Adrenal gland (tissue), 12 donors: ENCODE measurements around the gene CELF5. TPM values are rescaled to one million over a fixed set of nuclear protein-coding genes. Genes with fewer than 3 reads are reported as not detected.

ENCODE experiments used
- DNase-seq, 7 donors: peaks; one replicate each; pipeline ENCODE4 v3.0.0-alpha.2; 2019 to 2020
- H3K27ac ChIP-seq, 5 donors: fragments of 200-600 bp; sonication (generic) in 4 of 5; 1 replicate in 3 of 5; 2 replicates in 2 of 5; pipeline versions ENCODE4 v1.5.1 to v1.8.0; 2016 to 2020; ENCODE audit warnings: mild to moderate bottlenecking in 1 of 5
- H3K27me3 ChIP-seq: fragments of 200-600 bp; 2 replicates; pipeline ENCODE4 v1.8.0; 2021
- H3K36me3 ChIP-seq, 2 donors: fragments of 200-600 bp; replicated peaks in 1 of 2; 1 replicate in 1 of 2; 2 replicates in 1 of 2; pipeline versions ENCODE4 v1.5.1 to v1.8.0; 2018 to 2022
- H3K4me1 ChIP-seq, 2 donors: fragments of 200-600 bp; replicated peaks in 1 of 2; 1 replicate in 1 of 2; 2 replicates in 1 of 2; pipeline versions ENCODE4 v1.5.1 to v1.8.0; 2018 to 2021
- H3K4me3 ChIP-seq, 4 donors: fragments of 200-600 bp; sonication (generic) in 3 of 4; one replicate each; pipeline ENCODE4 v1.5.1; 2016 to 2018
- H3K9me3 ChIP-seq, 3 donors: fragments of 200-600 bp; sonication (generic) in 1 of 3; replicated peaks in 1 of 3; 1 replicate in 2 of 3; 2 replicates in 1 of 3; pipeline versions ENCODE4 v1.5.1 to v1.8.0; 2016 to 2021
- CTCF ChIP-seq, 6 experiments: fragments of 450-650 bp in 4 of 6; fragments of 200-600 bp in 2 of 6; sonication (generic) in 1 of 6; IDR thresholded peaks; 1 replicate in 5 of 6; 2 replicates in 1 of 6; pipeline versions ENCODE4 v1.5.1 to v1.8.0; 2016 to 2021; ENCODE audit warnings: antibody characterized with exemption in 6 of 6, mild to moderate bottlenecking in 2 of 6, moderate library complexity in 1 of 6
- POLR2A ChIP-seq, 2 donors: fragments of 450-650 bp; IDR thresholded peaks; one replicate each; pipeline ENCODE4 v1.6.1; 2017; ENCODE audit warnings: antibody characterized with exemption in 2 of 2, mild to moderate bottlenecking in 2 of 2, moderate library complexity in 1 of 2
- WGBS, 4 donors: extraction: QIAGEN DNeasy Blood & Tissue Kit in 2 of 4; methylation state at CpG; one replicate each; pipeline versions ENCODE4 v1.1.5 to v1.1.7; 2013 to 2017; 5-methylcytosine and 5-hydroxymethylcytosine counted together
- intact Hi-C, 2 donors: fragments of 100-400 bp; cut with DNase I; formaldehyde crosslinking; loops; one replicate each; pipeline versions ENCODE4 v1.14.1 to v1.15.0; 2022 to 2023
- polyA plus RNA-seq, 3 donors: library from polyadenylated mRNA; stranded (reverse); fragments of 200-250 nt in 2 of 3; fragments of 350-450 nt in 1 of 3; fragmentation: Illumina TruSeq in 1 of 3; extraction: RNeasy Lipid Tissue Mini Kit (QIAGEN cat#74804) in 1 of 3; gene quantifications; one replicate each; pipeline ENCODE4 v1.2.3, GENCODE V29; 2013 to 2014
- total RNA-seq, 9 donors: library from RNA; depleted of rRNA in 4 of 9; stranded (reverse); fragments of >200 nt in 4 of 9; fragments of 120-200 nt in 1 of 9; fragmentation: NEBNext Ultra II Directional in 1 of 9; extraction: Animal tissue kit (Norgen Biotek cat#: 25700) in 1 of 9; gene quantifications; one replicate each; pipeline versions ENCODE4 v1.1.0 to v1.2.4, GENCODE V29; 2013 to 2023
- donor health status: healthy with polysubstance abuse.
- donor health status: Bipolar disorder and iron deficiency.
- donor health status: DM: yes; HTN: yes; CAD: no.
- donor health status: DM: no; HTN: no; CAD: no.
- donor health status: DM: no; HTN: no; CAD: no.
- donor health status: DM: yes; HTN: yes; CAD: no.

CELF5 gene
- total and polyA plus RNA-seq, 12 donors, result 0.08 to 1.6 (median 0.58) TPM; not detected in 4

GRCh38 chr19:3270902-3271301 lies 46.4 kb downstream of the CELF5 start:
- intact Hi-C loops, result no loop called here

GRCh38 chr19:3272401-3272931 lies 48.0 kb downstream of the CELF5 start:
- Histone ChIP-seq H3K36me3 (no peaks in the 10 kb centered on the region), H3K4me1 (no peaks in the 10 kb centered on the region)

More at GRCh38 chr19:3270902-3271301, 46.4 kb downstream of the CELF5 start:
- H3K4me1 ChIP-seq, result no peaks in the 10 kb centered on the region
- H3K4me3 ChIP-seq, result no peak overlapping the region
- H3K27ac ChIP-seq, result no peak overlapping the region
- no peaks in the 10 kb centered on the region for H3K9me3 ChIP-seq
- 0 to 15% (median 14%) methylated on average over 2 to 11 of the region's 11 CpGs; no CpG with 5 or more reads in 1 of the 4 donors for WGBS, 4 donors
- H3K27me3 ChIP-seq, result peaks cover 37% of the 10 kb centered on the region
- TF ChIP-seq CTCF (IDR thresholded peaks at IDR 0.05), result no peak
- TF ChIP-seq POLR2A (IDR thresholded peaks at IDR 0.05), result no peak
- DNase-seq, result peak in 2 of 7 donors; percentile 26 to 62
- no peaks in the 10 kb centered on the region for H3K36me3 ChIP-seq

GRCh38 chr19:3272952-3273351 lies 48.5 kb downstream of the CELF5 start:
- WGBS, 4 donors, result 80 to 93% (median 87%) methylated on average over 1 to 3 of the region's 3 CpGs; no CpG with 5 or more reads in 1 of the 4 donors
- H3K4me1 ChIP-seq, result no peaks in the 10 kb centered on the region
- TF ChIP-seq CTCF (IDR thresholded peaks at IDR 0.05) (no peak), POLR2A (IDR thresholded peaks at IDR 0.05) (no peak)
- DNase-seq, result no peak
- no peaks in the 10 kb centered on the region for H3K36me3 ChIP-seq
- H3K4me3 ChIP-seq, result no peak overlapping the region
- intact Hi-C loops, result no loop called here
- no peaks in the 10 kb centered on the region for H3K9me3 ChIP-seq
- no peak overlapping the region for H3K27ac ChIP-seq
- peaks cover 37% of the 10 kb centered on the region for H3K27me3 ChIP-seq

More at GRCh38 chr19:3272401-3272931, 48.0 kb downstream of the CELF5 start:
- WGBS, 4 donors, result 44 to 66% (median 61%) methylated on average over 4 of the region's 4 CpGs
- Histone ChIP-seq H3K27ac (no peak overlapping the region), H3K4me3 (no peak overlapping the region), H3K27me3 (peaks cover 37% of the 10 kb centered on the region), H3K9me3 (no peaks in the 10 kb centered on the region)
- TF ChIP-seq POLR2A (IDR thresholded peaks at IDR 0.05) (no peak), CTCF (IDR thresholded peaks at IDR 0.05) (no peak)
- no peak for DNase-seq
- intact Hi-C loops, result no loop called here

GRCh38 chr19:3274245-3274941 lies 49.9 kb downstream of the CELF5 start:
- 70 to 90% (median 81%) methylated on average over 5 to 9 of the region's 9 CpGs for WGBS, 4 donors
- H3K27me3 ChIP-seq, result peaks cover 31% of the 10 kb centered on the region
- no peak for TF ChIP-seq CTCF (IDR thresholded peaks at IDR 0.05)
- TF ChIP-seq POLR2A (IDR thresholded peaks at IDR 0.05), result no peak

More at GRCh38 chr19:3274245-3274941, 49.9 kb downstream of the CELF5 start:
- Histone ChIP-seq H3K27ac (no peak overlapping the region), H3K4me3 (no peak overlapping the region), H3K4me1 (no peaks in the 10 kb centered on the region), H3K36me3 (no peaks in the 10 kb centered on the region), H3K9me3 (no peaks in the 10 kb centered on the region)
- intact Hi-C loops, result no loop called here
- DNase-seq, result no peak
